HK-2 (cell line): ENCODE results near the gene PRPF40B.
A peak's percentile ranks its signal among the peaks of the same experiment; 100 is the strongest.

ENCODE experiments used
- DNase-seq: peaks from one replicate; pipeline ENCODE4 v3.0.0-alpha.2; 2018; ENCODE audit not compliant: unreplicated experiment

PRPF40B gene

DNA sequence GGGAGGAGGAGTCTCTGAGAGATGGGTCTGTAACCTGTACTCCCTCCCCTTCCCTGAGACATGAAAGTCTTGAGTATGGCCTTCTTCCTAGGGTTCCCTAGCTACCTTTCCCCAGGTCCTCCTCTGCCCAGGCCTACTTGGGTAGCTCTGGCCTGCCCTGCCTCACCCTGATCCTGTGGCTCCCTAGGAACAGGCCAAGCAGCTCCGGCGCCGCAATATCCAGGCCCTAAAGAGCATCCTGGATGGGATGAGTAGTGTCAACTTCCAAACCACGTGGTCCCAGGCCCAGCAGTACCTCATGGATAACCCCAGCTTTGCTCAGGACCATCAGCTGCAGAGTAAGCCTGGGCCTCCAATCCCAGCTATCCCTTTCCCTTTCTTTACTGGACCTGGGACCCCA lies 12.3 kb downstream of the PRPF40B start:
- DNase-seq: no peak

DNA sequence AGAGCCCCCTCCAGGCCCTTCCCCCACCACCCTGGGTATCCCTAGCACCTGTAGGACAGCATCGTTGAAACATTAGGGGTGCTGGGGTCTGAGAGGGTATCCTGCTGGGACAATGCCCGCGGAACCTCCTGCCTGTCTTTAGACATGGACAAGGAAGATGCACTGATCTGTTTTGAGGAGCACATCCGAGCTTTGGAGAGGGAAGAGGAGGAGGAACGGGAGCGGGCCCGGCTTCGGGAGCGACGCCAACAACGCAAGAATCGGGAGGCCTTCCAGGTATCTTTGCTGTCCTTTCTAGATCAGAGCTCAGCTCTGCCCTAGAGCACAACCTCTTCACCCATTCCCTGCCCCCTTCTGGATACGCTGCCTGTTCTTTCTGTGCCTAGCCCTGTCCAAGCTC lies 13.2 kb downstream of the PRPF40B start:
- DNase-seq: no peak

GRCh38 chr12:49636979-49637755 lies 13.8 kb downstream of the PRPF40B start:
- peak; percentile 38 for DNase-seq

DNA sequence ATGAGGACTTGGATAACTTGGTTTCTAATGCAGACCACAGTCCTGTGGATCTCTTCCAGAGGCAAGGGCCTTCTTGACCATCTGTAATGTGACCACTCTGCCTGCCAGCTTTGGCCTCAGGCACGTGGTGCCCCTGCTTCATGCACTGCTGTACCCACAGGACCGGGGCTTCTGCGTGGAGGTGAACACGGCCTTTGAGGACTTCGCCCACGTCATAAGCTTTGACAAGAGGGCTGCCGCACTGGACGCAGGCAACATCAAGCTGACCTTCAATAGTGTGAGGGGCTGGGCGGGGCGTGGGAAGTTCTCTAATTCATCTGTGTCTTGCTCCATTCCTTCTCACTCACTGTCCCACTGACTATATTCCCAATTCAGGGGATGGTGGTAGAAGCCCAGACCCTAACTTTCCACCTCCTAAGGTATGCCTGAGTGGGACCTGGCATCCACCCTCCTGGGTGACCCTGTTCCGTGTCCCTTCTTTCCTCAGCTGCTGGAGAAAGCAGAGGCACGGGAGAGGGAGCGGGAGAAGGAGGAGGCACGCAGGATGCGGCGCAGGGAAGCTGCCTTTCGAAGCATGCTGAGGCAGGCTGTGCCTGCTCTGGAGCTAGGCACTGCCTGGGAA lies 18.5 kb downstream of the PRPF40B start:
- DNase-seq: no peak

DNA sequence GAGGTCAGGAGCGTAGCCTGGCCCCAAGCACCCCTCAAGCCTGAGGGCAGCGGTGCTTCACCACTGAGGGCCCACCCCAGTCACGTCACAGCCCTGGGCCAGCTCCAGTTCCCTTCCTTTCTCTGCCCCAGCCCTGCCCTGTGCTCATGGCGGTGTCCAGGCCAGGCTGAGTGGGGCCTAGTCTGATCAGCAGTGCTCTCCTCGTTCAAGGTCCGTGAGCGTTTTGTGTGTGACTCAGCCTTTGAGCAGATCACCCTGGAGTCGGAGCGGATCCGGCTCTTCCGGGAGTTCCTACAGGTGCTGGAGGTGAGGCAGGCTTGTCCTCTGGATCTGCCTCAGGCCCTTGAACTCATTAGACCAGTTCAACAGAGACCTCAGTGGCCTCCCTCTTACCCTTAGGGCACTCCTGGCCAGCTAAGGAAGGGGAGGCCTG lies 19.0 kb downstream of the PRPF40B start:
- no peak for DNase-seq

GRCh38 chr12:49643135-49643534 lies 19.8 kb downstream of the PRPF40B start:
- DNase-seq: no peak

GRCh38 chr12:49643961-49644619 lies 20.7 kb downstream of the PRPF40B start:
- DNase-seq: no peak

DNA sequence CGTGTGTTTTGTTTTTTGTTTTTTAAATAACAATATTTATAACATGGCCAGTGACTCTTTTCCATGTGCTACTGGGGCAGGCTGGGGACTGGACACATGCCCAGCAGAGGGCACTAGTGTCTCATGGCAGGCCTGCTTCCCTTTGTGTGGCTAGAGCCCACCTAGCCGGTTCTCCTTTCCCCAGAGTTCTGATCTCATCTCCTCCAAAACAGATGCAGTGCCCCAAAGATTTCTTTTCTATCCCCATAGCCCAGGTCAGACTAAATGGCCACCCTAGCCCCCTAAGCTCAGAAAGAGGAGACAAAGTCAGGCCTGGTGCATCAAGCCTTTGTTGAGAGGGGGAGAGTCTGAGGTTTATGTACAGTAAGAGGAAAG lies 21.2 kb downstream of the PRPF40B start:
- DNase-seq: peak; percentile 71

GRCh38 chr12:49645146-49646039 lies 22.0 kb downstream of the PRPF40B start:
- DNase-seq: no peak

- no peak for DNase-seq
Observed at GRCh38 chr12:49646331-49646830, 23.0 kb downstream of the PRPF40B start.

DNA sequence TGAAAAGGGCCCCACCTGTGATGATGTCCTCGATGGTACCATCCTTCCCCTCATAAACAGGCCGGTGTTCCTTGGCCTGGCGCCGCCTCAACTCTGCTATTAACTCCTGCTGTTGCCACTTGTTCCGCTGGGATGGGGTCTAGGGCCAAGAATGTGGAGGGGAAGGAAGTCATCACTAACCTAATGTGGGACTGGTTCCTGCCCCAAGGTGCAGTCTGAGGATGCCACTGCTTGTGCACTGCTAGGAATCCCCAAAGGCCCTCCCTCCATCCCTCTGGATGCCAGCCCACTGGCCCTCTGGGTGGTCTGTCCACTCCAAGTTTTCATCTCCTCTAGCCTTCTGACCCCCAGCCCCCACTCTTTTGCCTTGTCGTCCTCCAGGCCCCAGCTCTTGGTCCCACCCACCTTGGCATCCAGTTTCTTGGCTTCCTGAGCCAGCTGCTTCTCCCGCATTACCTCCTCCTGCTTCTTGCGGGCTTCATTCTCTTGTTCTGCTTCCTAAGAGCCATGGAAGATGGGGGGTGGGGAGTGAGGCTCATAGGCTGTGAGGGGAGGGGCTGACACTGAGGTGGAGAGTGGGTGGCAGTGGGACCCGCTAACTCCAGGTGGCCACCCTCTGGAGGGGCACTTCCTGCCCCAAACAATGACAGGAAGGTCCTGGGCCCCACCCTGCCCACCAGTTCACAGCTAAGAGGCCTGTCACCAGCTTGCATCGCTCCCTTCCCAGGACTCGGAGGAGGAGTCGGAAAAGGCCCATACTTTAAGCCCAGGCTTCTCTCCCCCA lies 23.7 kb downstream of the PRPF40B start:
- DNase-seq: no peak

GRCh38 chr12:49647827-49648711 lies 24.7 kb downstream of the PRPF40B start:
- DNase-seq: no peak

- no peak for DNase-seq
Observed at GRCh38 chr12:49648712-49649003, 25.3 kb downstream of the PRPF40B start.

DNA sequence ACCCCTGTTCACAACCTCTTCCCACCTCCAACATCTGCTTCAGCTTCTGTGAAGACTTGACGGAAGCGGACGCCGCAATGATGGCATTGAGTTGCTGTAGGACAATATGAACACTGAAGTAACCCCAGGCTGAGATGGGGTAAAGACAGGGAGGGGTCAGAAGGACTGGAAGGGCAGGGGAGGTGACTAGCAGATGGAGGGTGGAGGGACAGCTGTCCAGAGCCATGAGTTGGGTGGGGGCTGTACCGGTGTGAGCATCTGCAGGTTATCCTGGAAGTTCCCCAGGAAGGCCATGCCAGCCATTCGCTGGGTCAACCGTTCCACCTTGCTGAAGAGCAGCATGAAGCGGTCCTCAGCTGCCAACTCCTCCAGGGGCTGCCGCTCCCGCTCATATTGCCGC lies 26.1 kb downstream of the PRPF40B start:
- no peak for DNase-seq

GRCh38 chr12:49649892-49650291 lies 26.5 kb downstream of the PRPF40B start:
- DNase-seq: no peak

DNA sequence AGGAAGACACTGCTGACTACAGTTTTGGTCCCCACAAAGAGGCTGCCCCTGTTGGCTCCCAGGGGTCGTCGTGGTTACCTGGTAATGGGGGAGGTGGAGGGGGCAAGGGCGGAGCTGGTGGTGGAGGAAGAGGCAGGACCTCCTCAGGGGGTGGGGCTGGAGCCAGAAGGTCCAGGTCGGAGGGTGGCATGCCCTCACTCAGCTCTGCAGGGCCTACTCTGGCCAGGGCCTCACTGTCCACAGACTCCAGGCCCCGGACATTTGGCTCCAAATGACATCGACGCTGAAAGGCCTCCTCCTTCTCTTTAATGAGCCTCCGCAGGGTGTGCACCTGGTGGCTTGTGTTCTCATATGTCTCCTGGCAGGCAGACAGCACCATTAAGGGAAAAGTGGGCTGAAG lies 28.5 kb downstream of the PRPF40B start:
- DNase-seq: no peak

- DNase-seq: no peak
Observed at GRCh38 chr12:49652921-49653520, 29.7 kb downstream of the PRPF40B start.

- DNase-seq: no peak
Observed at GRCh38 chr12:49654715-49655114, 31.4 kb downstream of the PRPF40B start.

DNA sequence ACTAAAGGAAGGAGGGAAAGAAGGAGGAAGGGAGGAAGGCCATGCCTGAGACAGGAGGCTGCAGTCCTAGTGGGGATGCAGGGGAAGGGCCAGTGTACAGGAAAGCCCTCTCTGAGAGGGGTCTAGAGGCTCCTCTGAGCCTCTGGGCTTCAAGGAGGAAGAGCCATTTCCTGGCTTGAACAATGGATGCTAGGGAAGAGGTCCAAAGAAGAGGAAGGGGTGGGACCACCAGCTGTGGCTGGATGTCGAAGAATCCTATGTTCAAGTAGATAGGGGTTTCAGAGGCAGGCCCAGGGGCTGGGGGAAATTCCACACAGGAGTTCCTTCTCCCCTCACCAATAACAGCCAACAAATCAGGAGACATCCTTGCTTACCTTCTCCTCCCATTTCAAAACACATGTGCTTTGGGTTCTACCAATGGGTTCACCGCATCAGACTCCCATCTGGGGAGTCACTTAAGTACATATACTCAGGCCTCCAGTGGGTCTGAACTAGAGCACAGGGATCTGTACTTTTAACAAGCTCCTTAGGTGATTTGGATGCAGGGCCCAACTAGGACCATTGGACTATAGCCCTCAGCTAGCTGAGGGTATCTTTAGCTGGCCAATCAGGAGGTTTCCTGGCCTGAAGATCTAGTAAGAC lies 32.4 kb downstream of the PRPF40B start:
- DNase-seq: no peak
